GM12801 (cell line): ENCODE measurements around the gene GTPBP4.

Experiments used
- TF ChIP-seq, protein P1 (sequence below): IDR thresholded peaks from one replicate; pipeline ENCODE4 v1.5.1; 2011; ENCODE audit warnings: control low read depth; ENCODE audit not compliant: insufficient read length; ENCODE audit errors: extremely low read depth

The GTPBP4 gene

DNA sequence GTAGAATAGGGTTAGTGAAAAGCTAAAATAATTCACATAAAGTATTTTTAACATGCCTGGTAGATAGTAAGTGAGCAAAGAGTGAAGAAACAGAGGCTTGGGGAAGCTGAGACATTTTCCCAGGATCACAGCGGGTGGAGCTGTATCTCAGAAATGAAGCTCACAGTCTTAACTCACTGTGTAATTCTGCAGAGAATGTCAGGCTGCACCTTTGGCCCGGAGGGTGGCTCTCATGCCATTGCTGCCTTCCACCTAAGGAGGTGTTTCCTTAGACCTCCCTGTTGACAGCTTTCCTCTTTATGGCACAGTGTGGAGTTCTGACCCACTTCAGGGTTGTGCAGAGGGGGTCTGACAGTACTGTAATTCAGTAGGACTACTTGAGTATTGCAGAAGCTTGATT is 2.9 kb upstream of the GTPBP4 start:
- TF ChIP-seq, protein P1, sequence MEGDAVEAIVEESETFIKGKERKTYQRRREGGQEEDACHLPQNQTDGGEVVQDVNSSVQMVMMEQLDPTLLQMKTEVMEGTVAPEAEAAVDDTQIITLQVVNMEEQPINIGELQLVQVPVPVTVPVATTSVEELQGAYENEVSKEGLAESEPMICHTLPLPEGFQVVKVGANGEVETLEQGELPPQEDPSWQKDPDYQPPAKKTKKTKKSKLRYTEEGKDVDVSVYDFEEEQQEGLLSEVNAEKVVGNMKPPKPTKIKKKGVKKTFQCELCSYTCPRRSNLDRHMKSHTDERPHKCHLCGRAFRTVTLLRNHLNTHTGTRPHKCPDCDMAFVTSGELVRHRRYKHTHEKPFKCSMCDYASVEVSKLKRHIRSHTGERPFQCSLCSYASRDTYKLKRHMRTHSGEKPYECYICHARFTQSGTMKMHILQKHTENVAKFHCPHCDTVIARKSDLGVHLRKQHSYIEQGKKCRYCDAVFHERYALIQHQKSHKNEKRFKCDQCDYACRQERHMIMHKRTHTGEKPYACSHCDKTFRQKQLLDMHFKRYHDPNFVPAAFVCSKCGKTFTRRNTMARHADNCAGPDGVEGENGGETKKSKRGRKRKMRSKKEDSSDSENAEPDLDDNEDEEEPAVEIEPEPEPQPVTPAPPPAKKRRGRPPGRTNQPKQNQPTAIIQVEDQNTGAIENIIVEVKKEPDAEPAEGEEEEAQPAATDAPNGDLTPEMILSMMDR: no peak

DNA sequence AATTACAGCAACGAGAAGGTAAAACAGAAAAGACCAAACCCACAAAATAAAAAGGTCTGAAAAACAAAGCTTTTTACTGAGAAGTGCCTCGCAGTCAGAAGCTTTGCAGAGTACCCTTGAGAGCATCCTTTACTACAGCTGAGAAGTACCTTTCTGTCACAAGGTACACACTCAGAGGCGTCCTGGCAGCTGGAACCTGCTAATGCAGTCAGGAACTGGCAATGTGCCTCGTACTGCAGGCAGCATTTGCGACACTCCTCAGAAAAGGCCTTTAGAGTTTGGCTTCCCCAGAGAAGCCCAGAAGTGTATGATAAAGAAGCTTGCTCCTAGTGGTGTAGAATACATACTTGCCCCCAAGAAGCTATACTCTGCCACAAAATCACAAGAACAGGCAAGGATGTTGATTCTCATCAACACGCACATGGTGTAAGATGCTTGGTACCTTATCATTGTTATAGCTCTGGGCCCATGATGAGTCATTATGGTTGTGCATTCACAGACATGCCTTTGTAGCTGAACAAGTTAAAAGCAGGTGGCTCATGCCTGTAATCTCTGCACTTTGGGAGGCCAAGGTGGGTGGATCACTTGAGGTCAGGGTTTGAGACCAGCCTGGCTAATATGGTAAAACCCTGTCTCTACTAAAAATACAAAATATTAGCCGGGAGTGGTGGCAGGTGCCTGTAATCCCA is 2.0 kb upstream of the GTPBP4 start:
- TF ChIP-seq, protein P1: no peak

DNA sequence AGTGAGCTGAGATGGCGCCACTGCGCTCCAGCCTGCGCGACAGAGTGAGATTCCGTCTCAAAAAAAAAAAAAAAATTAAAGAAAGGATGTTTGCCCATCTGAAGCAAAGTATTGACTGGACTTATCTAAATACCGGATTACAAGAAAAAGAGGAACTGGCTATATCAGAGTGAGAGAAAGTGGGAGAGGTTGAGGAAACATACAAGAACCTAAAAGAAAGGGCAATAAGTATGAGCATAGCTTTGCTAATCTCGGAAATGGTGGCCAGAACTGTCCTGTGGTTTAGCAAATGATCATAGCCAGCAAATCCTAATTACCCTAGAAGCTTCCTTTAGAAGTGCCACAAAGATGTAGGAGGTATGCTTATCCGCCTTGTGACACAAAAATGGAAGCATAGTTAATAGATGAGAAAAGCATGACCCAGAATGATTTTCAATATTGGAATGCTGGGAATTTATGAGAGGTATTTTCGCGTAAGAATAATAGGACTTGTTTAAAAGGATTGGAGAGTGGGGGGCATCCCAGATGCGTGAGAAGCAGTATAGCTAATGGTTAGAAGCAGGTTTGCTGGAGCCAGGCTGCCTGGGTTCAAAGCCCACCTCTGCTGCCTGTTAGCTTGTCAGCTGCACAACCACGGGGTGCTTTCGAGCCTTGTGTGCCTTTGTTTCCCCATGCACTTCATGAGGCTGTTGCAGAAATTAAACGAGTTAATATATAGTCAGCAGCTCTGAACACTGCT is 1.2 kb upstream of the GTPBP4 start:
- TF ChIP-seq, protein P1: no peak

DNA sequence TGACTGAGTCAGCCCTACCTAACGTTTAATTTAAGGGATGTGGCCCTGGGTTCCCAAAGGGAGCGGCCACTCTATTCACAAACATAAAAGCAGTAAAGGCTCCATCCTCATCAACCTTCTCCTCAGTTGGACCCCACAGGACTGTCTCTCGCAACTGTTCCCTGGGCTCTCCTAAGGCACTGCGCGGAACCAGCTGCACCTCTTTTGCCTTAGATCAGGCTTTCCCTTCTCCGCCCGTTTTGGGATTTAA is 689 bp upstream of the GTPBP4 start:
- TF ChIP-seq, protein P1: no peak

DNA sequence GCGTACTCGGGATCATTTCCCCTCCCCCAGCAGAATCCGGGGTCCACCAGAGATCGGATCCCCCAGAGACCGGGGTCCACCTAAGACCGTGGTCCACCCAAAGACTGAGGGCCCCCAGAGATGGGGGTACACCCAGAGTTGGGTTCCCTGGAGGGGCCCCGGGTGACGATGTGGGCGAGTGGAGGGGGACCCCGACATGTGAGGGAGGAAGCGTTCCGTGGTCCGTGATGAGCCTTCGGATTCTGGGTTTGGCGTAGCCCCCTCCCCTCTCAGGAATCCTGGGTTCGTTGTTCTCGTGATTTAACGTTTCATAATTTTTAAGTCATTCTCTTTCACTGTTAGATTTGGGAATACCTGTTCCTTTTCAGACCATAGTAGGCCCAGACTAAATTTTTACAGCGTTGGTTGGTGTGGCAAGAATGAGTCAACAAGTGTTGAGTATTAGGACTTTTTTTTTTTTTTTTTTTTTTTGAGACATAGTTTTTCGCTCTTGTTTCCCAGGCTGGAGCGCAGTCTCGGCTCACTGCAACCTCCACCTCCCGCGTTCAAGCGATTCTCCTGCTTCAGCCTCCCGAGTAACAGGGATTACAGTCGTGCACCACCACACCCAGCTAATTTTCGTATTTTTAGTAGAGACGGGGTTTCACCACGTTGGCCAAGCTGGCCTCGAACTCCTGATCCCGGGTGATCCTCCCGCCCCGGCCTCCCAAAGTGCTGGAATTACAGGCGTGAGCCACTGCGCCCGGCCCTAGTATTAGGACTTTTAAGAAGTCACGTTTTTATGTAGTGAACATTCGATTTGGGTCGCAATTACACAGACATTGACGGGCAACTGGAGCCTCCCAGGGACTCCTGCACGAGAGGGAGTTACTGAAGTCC is 672 bp downstream of the GTPBP4 start:
- TF ChIP-seq, protein P1: no peak

DNA sequence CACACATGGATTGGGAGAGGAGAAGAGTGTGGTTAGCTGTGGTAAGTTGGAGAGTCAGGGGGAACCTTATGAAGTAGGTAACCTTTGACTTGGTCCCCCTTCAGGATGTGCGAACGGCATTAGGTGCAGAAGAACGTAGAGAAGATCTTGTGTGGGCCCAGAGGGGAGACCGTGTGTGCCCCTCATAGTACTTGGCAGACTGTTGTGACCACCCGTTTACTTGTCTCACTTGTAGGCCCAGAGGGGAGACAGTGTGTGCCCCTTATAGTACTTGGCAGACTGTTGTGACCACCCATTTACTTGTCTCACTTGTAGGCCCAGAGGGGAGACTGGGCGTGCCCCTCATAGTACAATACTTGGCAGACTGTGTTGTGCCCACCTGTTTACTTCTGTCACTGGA is 2.6 kb downstream of the GTPBP4 start:
- TF ChIP-seq, protein P1: no peak

DNA sequence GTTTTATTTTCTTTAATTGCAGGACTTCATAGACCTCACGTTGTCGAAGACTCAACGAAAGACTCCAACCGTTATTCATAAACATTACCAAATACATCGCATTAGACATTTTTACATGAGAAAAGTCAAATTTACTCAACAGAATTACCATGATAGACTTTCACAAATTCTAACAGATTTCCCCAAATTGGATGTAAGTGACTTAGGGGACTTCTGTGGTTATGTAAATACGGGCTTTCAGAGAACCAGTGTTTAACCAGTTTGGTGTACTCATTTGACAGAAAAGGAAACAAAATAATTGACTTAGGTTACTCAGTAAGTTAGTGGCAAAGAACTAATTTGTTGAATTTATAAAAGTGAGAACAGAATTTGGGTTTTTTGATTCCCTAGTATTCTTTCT is 4.2 kb downstream of the GTPBP4 start:
- TF ChIP-seq, protein P1: no peak
